LoVo (cell line): ENCODE measurements around the gene NFATC1.

Source experiments
- DNase-seq: peaks from one replicate; pipeline ENCODE4 v3.0.0-alpha.2; 2016; ENCODE audit warnings: low spot score

Gene NFATC1

GRCh38 chr18:79405019-79405780, 9.5 kb downstream of the NFATC1 start:
- DNase-seq: no peak

GRCh38 chr18:79405781-79406575, 10.2 kb downstream of the NFATC1 start:
- DNase-seq: no peak

GRCh38 chr18:79406708-79407107, 11.0 kb downstream of the NFATC1 start:
- DNase-seq: no peak

- DNase-seq: no peak
Measured at GRCh38 chr18:79409313-79409712, 13.6 kb downstream of the NFATC1 start.

- no peak for DNase-seq
Measured at GRCh38 chr18:79410171-79410641, 14.5 kb downstream of the NFATC1 start.

GRCh38 chr18:79410731-79411613, 15.2 kb downstream of the NFATC1 start:
- no peak for DNase-seq

GRCh38 chr18:79411614-79412526, 16.1 kb downstream of the NFATC1 start:
- DNase-seq: no peak

- no peak for DNase-seq
Measured at GRCh38 chr18:79413025-79413424, 17.3 kb downstream of the NFATC1 start.

GRCh38 chr18:79413426-79413825, 17.7 kb downstream of the NFATC1 start:
- DNase-seq: no peak

- DNase-seq: no peak
Measured at GRCh38 chr18:79413901-79414300, 18.2 kb downstream of the NFATC1 start.

- no peak for DNase-seq
Measured at GRCh38 chr18:79416022-79416676, 20.4 kb downstream of the NFATC1 start.

- DNase-seq: no peak
Measured at GRCh38 chr18:79416677-79417052, 20.9 kb downstream of the NFATC1 start.

- DNase-seq: no peak
Measured at GRCh38 chr18:79418236-79418635, 22.5 kb downstream of the NFATC1 start.

- DNase-seq: no peak
Measured at GRCh38 chr18:79418642-79419041, 22.9 kb downstream of the NFATC1 start.

GRCh38 chr18:79420033-79420745, 24.5 kb downstream of the NFATC1 start:
- DNase-seq: no peak

- no peak for DNase-seq
Measured at GRCh38 chr18:79421275-79421857, 25.6 kb downstream of the NFATC1 start.

- no peak for DNase-seq
Measured at GRCh38 chr18:79422022-79422782, 26.5 kb downstream of the NFATC1 start.

- DNase-seq: no peak
Measured at GRCh38 chr18:79422783-79423165, 27.0 kb downstream of the NFATC1 start.
